HG03558 (cell line): ENCODE results near the gene CDCA4.
"Not testable (repeated sequence)": the region's sequence is repeated elsewhere in the genome, so short reads cannot be mapped to it uniquely, and the experiment has no call there.

Experiments
- ATAC-seq: cut with Tn5 transposase; IDR thresholded peaks from one replicate; pipeline ENCODE4 v1.9.1; 2021; ENCODE audit warnings: moderate number of reproducible peaks; ENCODE audit not compliant: unreplicated experiment; ENCODE audit errors: extremely low read depth

The CDCA4 gene

GRCh38 chr14:105020815-105021655, at the start of gene CDCA4:
Gene CDCA4 (minus strand): TSS chr14:105021083. CDS start chr14:105011929, 9,154 bp downstream.
- peak; percentile 45 for ATAC-seq

DNA sequence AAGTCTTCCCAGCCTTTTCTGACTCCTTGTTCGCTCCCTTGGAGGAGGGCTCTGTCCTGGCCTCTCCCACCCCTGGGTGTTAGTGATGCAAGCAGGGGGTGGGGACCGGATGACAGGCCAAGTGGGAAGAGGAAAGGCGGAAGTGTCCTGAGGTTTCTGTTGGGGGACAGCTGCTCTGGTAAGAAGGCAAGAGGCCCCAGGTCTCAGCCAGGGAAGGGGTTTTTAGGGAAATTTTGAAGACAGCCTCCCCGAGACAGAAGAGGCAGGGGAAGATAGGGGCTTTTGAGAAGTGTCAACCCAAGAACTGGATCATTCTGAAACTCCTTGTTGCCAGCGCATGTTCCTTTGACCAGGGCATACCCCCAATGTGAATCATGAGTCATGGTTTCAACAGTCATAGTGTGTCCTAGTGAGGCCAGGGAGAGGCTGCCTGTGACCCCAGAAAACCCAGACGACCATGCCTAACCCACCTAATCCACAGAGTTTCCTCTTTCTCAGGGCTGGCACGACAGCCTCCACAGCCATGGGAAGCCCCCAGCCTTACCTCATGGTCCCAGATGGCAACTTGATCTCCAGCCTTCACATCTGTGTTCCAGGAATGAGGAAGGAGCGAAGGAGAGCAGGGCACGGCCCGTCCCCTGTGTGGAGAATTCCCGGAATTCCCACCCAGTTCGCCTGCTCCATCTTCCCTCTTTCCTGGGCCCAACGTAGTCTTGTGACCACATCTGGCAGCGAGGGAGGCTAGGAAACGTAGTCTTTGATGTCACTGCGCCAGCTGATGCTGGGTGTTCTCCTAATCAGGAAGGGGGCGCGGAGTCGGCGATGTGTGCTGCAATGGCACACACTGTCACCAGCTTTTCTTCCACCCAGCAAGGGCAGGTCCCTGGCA, 49.2 kb upstream of the CDCA4 start:
- peak; percentile 25 for ATAC-seq

GRCh38 chr14:105069522-105069870, 48.6 kb upstream of the CDCA4 start:
- ATAC-seq = no peak

DNA sequence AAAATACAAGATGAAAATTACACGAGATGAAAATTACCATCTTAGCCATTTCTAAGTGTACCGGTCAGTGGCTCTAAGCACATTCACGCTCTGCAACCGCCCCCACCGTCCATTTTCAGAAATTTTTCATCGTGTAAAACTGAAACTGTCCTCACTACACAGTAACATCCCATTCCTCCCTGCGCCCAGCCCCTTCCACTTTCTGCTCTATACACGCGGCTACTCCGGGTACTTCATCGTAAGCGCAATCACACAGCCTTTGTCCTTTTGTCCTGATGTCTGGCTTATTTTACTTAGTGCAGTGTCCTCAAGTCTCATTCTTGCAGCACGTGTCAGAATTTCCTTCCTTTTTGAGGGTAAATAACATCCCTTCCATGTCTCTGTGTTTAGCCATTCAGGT, 47.9 kb upstream of the CDCA4 start:
- ATAC-seq = no peak

DNA sequence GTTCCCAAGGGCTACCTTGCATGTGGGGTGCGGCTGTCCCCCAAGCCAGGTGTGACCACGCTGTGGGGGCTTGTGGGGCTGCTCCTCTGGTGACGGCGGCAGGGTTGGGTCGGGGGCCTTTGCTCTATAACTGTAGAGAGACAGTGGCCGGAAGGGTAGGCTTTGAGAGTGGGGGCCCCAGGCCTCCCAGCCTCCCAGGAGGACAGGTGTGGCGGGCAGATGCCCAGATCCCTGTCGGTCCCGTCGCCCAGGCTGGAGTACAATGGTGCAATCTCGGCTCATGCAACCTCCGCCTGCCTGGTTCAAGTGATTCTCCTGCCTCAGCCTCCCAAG, 47.1 kb upstream of the CDCA4 start:
- no peak for ATAC-seq

- no peak for ATAC-seq
These were observed 46.5 kb upstream of the CDCA4 start for GRCh38 chr14:105067140-105067968.

DNA sequence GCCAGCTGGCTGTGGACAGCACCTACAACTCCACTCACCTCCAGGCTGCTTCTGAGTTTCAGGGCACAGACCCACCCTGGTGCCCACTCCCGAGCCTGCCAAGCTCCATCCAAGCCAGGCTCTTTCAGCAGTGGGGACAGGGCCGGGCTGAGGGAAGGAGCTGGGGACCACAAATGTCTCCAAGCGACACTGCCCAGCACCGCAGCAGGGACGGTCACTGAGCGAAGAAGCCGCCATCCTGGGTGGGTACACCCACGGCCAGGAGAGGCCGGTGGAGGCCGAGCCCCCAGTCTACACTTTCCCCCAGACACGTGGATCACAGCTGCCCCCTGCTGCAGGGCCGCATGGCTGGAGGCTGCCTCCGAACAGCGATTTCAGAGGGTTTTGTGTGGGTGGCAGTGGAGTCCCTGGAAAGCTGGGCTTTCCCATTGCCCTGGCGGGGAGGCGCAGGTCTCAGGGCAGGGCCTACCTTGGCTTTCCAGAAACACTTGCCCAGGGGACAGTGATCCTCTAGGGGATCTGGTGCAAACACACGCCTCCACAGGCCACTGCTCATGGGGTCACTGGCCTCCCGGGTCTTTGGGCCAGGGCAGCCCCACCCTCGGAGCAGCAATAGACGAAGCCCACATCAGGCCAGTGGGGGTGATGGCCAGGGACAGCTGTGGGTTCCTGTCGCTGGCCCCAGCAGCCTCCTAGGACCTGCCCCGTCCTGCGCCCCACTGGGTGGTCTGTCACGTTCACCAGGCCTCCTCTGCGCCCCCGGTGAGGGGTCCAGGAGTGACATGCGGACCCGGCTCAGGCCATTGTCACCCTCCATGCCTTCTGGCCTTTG, 45.6 kb upstream of the CDCA4 start:
- no peak for ATAC-seq

DNA sequence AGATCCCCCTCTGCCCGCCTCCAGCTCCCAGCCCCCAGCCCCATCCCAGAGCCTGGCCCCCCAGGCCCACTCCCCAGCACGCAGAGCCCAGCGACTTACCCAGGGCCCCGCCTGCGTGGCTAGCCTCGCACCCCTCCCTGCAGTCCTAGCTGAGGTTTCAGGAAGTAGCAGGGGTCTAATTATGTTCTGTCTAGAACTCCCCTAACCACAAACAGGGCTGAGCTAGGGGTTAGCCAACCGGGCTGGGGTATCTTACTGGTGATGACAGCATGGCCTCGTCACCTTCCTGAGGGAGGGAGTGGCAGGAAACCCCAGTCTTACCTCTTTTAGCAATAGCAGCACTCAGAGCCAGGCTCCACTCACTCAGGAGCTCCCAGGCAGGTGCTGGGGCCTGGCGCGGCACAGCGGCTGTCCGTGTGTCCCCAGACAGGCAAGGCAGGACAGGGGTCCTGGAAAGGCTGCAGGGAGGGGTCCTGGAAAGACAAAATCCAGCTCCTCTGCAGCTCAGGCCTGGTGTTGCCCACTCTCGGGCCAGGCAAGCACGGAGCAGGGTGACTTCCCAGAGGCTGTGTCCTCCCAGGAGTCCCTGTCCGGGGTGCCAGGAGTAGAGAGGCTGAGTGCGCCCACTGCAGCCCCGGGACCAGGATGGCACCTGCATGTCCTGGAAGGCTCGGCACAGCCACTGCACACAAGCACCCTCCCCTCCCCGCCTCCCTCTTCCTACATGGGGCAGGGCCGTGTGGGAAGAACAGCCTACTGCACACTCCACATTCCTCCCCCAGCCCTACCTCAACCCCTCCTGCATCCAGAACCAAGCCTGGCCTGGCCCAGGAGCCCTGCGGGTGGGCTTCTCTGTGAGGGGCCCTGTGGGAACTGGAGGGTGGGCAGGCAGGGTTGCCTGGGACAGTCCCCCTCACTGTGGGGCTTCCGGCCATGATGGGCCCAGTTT, 44.7 kb upstream of the CDCA4 start, which contains the start of gene GPR132:
GPR132 (minus strand) TSS at position 151 of the 949 bp plus-strand sequence. CDS start 10,010 bp downstream, outside the sequence.
- no peak for ATAC-seq

DNA sequence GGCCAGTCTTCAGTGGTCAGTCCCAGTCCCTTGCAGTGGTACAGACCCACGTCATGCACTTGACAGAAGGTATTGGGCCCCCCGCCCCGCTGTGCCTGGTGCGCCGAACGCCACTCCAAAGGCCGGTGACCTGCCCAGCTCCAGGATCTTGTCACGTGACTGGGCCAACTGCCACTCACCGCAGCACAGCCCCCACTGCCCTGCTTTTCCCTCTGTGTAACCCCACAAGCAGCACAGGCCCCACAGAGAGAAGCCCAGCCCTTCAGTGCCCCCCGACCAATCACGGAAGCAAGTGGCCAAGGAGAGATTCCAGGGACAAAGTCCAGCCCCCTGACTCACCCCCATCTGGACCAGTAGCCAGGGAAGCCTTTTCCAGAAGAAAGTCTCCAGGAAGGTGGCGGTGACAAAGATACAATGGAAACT, 43.8 kb upstream of the CDCA4 start:
- no peak for ATAC-seq

GRCh38 chr14:105064001-105064400, 43.1 kb upstream of the CDCA4 start:
- no peak for ATAC-seq

GRCh38 chr14:105063506-105063905, 42.6 kb upstream of the CDCA4 start:
- ATAC-seq = not testable (repeated sequence)

- ATAC-seq = no peak
These were observed 42.2 kb upstream of the CDCA4 start for GRCh38 chr14:105063056-105063455.

DNA sequence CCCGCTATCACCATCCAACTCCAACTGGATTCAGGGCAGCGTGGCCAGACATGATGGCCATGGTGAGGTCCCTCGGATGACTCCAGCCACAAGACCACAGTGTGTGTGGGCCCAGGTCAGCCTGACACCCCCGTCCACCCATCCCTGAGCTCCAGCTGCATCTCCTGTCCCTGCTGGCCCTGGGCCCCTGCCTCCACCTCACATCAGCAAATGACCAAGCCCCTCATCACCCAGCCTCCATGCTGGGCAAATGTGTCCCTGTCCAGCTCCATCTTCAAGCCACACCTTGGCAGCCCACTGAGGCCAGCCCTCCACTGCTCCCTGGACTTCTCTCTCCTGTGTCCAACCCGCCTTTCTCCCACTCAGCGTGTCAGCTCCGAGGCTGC, 41.2 kb upstream of the CDCA4 start:
- no peak for ATAC-seq

GRCh38 chr14:105061428-105062047, 40.7 kb upstream of the CDCA4 start:
- no peak for ATAC-seq

GRCh38 chr14:105060751-105061427, 40.0 kb upstream of the CDCA4 start:
- no peak for ATAC-seq

DNA sequence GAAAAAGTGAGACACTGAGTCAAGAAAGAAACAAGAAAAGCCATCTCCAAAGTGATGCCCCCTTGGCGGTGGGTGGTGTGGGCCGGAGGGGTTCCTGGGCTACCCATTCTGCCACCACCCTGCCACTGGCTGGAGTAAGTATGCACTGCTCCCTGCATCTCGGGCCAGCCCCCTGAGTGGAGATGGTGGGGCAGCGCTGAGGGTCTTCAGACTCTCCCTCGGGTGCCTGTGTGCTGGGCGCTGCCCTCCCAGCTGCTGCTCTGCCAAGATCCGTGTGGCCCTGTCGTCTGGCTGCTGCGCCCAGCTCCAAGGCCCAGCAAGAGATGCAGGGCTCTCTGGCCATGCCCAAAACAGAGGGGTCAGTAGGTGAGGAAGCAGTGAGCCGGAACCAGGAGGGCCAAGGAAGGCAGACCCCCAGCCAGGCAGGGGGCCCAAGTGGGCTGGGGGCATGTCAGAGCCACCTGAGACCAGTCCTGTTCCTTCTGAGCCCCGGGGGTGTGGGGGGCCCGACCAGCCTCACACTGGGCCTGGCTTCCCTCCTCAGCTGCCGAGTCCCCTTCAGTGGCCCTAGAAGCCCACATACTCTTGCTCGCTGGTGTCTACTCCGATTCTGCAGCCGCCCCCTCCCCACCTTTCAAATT, 39.2 kb upstream of the CDCA4 start:
- no peak for ATAC-seq
